Spleen (tissue), 11 donors: ENCODE data around the gene SCARB1. TPM values are rescaled to one million over a fixed set of nuclear protein-coding genes. Genes with fewer than 3 reads are reported as not detected.

Experiments
- DNase-seq: peaks from one replicate; pipeline ENCODE4 v3.0.0-alpha.2; 2020
- H3K27ac ChIP-seq, 8 donors: fragments of 200-600 bp; sonication (generic) in 7 of 8; 1 replicate in 4 of 8; 2 replicates in 4 of 8; pipeline versions ENCODE4 v1.5.0 to v1.8.0; 2016 to 2021; ENCODE audit warnings: inconsistent platforms in 4 of 8, mild to moderate bottlenecking in 4 of 8, moderate library complexity in 1 of 8
- H3K27me3 ChIP-seq, 7 donors: fragments of 200-600 bp; sonication (generic) in 6 of 7; replicated peaks in 1 of 7; 1 replicate in 4 of 7; 2 replicates in 3 of 7; pipeline versions ENCODE4 v1.5.0 to v1.8.0; 2016 to 2021; ENCODE audit warnings: inconsistent platforms in 3 of 7, mild to moderate bottlenecking in 1 of 7
- H3K36me3 ChIP-seq, 6 donors: fragments of 200-600 bp; sonication (generic) in 5 of 6; 1 replicate in 4 of 6; 2 replicates in 2 of 6; pipeline versions ENCODE4 v1.5.0 to v1.8.0; 2016 to 2021; ENCODE audit warnings: inconsistent platforms in 2 of 6
- H3K4me1 ChIP-seq, 6 donors: fragments of 200-600 bp; sonication (generic) in 5 of 6; 1 replicate in 3 of 6; 2 replicates in 3 of 6; pipeline versions ENCODE4 v1.5.0 to v1.8.0; 2016 to 2021; ENCODE audit warnings: inconsistent platforms in 3 of 6
- H3K4me3 ChIP-seq, 8 donors: fragments of 200-600 bp; sonication (generic) in 7 of 8; 1 replicate in 4 of 8; 2 replicates in 4 of 8; pipeline versions ENCODE4 v1.5.0 to v1.8.0; 2016 to 2021; ENCODE audit warnings: inconsistent platforms in 4 of 8, mild to moderate bottlenecking in 4 of 8, moderate library complexity in 2 of 8
- H3K9me3 ChIP-seq, 8 donors: fragments of 200-600 bp; sonication (generic) in 7 of 8; 1 replicate in 4 of 8; 2 replicates in 4 of 8; pipeline versions ENCODE4 v1.5.0 to v1.8.0; 2016 to 2021; ENCODE audit warnings: inconsistent platforms in 4 of 8
- POLR2A ChIP-seq, 3 donors: fragments of 450-650 bp; IDR thresholded peaks; one replicate each; pipeline ENCODE4 v1.5.1; 2017; ENCODE audit warnings: antibody characterized with exemption in 3 of 3, mild to moderate bottlenecking in 1 of 3
- POLR2AphosphoS5 ChIP-seq, 3 donors: sonication (generic); formaldehyde crosslinking; IDR thresholded peaks; one replicate each; pipeline ENCODE4 v1.5.1; 2017; ENCODE audit warnings: antibody characterized with exemption in 3 of 3
- WGBS, 5 donors: extraction: QIAGEN DNeasy Blood & Tissue Kit in 3 of 5; methylation state at CpG; one replicate each; pipeline versions ENCODE4 v1.1.5 to v1.1.7; 2013 to 2018; 5-methylcytosine and 5-hydroxymethylcytosine counted together
- intact Hi-C: fragments of 100-400 bp; cut with DNase I; formaldehyde crosslinking; loops from one replicate; pipeline ENCODE4 v1.15.0; 2023; ENCODE audit warnings: low total_unique reads
- polyA plus RNA-seq, 3 donors: library from polyadenylated mRNA; stranded (reverse); fragments of 200-250 nt; gene quantifications; one replicate each; pipeline ENCODE4 v1.2.1, GENCODE V29; 2013
- total RNA-seq, 7 donors: library from RNA; depleted of rRNA in 3 of 7; stranded (reverse); fragments of >200 nt in 3 of 7; fragmentation: NEBNext Ultra II Directional in 4 of 7; extraction: Animal tissue kit (Norgen Biotek cat#: 25700) in 4 of 7; gene quantifications; one replicate each; pipeline versions ENCODE4 v1.1.0 to v1.2.1, GENCODE V29; 2016 to 2021
- TF ChIP-seq, protein P1 (sequence below), 11 experiments: fragments of 200-600 bp in 7 of 11; fragments of 450-650 bp in 4 of 11; sonication (generic) in 4 of 11; IDR thresholded peaks in 8 of 11; conservative IDR thresholded peaks in 3 of 11; 1 replicate in 7 of 11; 2 replicates in 4 of 11; pipeline versions ENCODE4 v1.4.0 to v1.8.0; 2016 to 2021; ENCODE audit warnings: antibody characterized with exemption in 11 of 11, inconsistent platforms in 4 of 11, mild to moderate bottlenecking in 1 of 11
- donor health status: healthy with polysubstance abuse.
- donor health status: DM: no; HTN: no; CAD: no; lungs with moderate emphysema.
- donor health status: DM: no; HTN: no; CAD: no.
- donor health status: Bipolar disorder and iron deficiency.
- donor health status: healthy.
- donor health status: DM: no; HTN: no; CAD: no.
- donor health status: DM: yes; HTN: yes; CAD: no.

SCARB1 gene
- total and polyA plus RNA-seq, 10 donors, result 11.9 to 59.3 (median 24.3) TPM

- whole genome bisulfite sequencing, 5 donors, result 88 to 99% (median 91%) methylated on average over 4 of the region's 4 CpGs
- no peak for TF ChIP-seq POLR2A (IDR thresholded peaks at IDR 0.05)
- TF ChIP-seq POLR2AphosphoS5 (IDR thresholded peaks at IDR 0.05), result no peak
- TF ChIP-seq, protein P1, sequence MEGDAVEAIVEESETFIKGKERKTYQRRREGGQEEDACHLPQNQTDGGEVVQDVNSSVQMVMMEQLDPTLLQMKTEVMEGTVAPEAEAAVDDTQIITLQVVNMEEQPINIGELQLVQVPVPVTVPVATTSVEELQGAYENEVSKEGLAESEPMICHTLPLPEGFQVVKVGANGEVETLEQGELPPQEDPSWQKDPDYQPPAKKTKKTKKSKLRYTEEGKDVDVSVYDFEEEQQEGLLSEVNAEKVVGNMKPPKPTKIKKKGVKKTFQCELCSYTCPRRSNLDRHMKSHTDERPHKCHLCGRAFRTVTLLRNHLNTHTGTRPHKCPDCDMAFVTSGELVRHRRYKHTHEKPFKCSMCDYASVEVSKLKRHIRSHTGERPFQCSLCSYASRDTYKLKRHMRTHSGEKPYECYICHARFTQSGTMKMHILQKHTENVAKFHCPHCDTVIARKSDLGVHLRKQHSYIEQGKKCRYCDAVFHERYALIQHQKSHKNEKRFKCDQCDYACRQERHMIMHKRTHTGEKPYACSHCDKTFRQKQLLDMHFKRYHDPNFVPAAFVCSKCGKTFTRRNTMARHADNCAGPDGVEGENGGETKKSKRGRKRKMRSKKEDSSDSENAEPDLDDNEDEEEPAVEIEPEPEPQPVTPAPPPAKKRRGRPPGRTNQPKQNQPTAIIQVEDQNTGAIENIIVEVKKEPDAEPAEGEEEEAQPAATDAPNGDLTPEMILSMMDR (IDR thresholded peaks at IDR 0.05 in 8 of 11, conservative IDR thresholded peaks at IDR 0.05 in 3 of 11), result no peak
Measured at GRCh38 chr12:124870515-124870914, 6.9 kb upstream of the SCARB1 start.

DNA sequence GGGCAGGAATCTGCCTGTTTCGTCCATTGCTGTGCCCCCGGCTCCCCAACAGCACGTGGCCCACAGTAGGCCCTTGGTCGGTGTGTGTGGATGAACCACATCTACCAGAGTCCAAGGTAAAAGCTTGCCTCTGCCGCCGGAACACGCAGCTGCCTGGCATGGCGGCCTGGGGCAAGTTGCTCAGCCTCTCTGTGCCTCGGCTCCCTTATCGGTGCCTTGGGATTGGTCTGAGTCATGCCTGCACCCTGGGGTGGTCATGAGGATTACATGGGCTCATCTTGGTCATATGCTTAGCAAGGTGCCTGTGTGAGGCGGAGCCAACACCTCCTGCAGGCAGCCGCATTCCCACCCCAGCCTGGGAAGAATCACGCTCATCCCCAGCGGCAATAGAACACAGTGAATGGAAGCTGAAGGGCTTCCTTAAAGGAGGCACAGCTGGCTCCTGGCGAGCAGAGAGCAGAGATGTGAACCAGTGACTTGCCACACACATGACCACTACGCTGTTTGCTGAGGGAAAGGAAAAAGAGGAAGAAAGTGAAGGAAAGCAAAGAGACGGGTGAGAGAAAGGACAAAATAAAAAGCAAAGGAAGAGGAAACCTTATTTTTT, 5.5 kb upstream of the SCARB1 start:
- H3K4me1 ChIP-seq, result peaks cover 0 to 44% (median 17%) of the 10 kb centered on the region in 6 donors
- WGBS, 5 donors, result 21 to 45% (median 35%) methylated on average over 13 to 17 of the region's 17 CpGs
- no peaks in the 10 kb centered on the region for H3K36me3 ChIP-seq
- H3K27me3 ChIP-seq, result no peaks in the 10 kb centered on the region
- peak overlapping the region in 6 of 8 donors; percentile 3 to 69 (median 37) for H3K27ac ChIP-seq
- intact Hi-C loops, result no loop called here
- DNase-seq, result peak; percentile 82
- TF ChIP-seq POLR2AphosphoS5 (IDR thresholded peaks at IDR 0.05), result peak in 1 of 3 donors; percentile 46
- no peak for TF ChIP-seq POLR2A (IDR thresholded peaks at IDR 0.05)
- no peaks in the 10 kb centered on the region for H3K9me3 ChIP-seq
- peak overlapping the region in 3 of 8 donors; percentile 4 to 53 (median 22) for H3K4me3 ChIP-seq

More at GRCh38 chr12:124870515-124870914, 6.9 kb upstream of the SCARB1 start:
- Histone ChIP-seq H3K9me3 (no peaks in the 10 kb centered on the region), H3K27ac (no peak overlapping the region), H3K36me3 (no peaks in the 10 kb centered on the region), H3K27me3 (no peaks in the 10 kb centered on the region), H3K4me1 (peaks cover 0 to 40% (median 15%) of the 10 kb centered on the region in 6 donors), H3K4me3 (no peak overlapping the region)
- intact Hi-C loops, result no loop called here
- no peak for DNase-seq

DNA sequence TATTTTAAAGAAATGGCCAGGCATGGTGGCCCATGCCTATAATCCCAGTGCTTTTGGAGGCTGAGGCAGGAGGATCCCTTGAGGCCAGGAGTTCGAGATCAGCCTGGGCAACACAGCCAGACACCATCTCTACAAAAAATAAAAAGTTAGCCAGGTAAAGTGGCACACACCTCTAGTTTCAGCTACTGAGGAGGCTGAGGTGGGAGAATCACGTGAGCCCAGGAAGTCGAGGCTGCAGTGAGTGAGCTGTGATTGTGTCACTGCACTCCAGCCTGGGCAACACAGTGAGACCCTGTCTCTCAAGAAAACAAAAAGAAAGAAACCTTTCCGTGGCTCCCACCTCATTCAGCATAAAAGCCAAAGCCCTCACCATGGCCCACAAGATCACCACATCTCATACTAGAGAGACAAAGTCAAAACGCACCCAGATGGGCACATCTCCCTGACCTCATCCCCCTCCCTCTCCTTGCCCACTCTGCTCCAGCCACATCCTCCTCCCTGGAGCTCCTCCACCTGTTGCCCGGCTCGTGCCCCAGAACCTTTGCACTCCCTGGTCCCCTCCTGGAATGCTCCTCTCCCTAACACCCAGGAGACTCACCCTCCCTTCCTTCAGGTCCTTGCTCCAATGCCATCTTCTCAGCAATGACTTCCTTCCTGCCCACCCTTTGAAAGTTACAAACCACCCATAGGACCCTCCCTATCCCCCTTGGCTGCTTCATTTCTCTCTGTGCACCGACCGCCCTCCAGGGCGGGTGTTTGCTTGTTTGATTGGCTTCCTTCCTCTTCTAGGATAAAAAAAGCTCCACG, 4.8 kb upstream of the SCARB1 start:
- no peak for TF ChIP-seq POLR2A (IDR thresholded peaks at IDR 0.05)
- no peak for TF ChIP-seq POLR2AphosphoS5 (IDR thresholded peaks at IDR 0.05)
- TF ChIP-seq, protein P1 (IDR thresholded peaks at IDR 0.05 in 8 of 11, conservative IDR thresholded peaks at IDR 0.05 in 3 of 11), result no peak
- DNase-seq, result no peak
- Histone ChIP-seq H3K27ac (peak overlapping the region in 4 of 8 donors; percentile 32 to 69 (median 50)), H3K27me3 (no peaks in the 10 kb centered on the region), H3K4me1 (peaks cover 0 to 47% (median 18%) of the 10 kb centered on the region in 6 donors), H3K9me3 (no peaks in the 10 kb centered on the region), H3K4me3 (peak overlapping the region in 3 of 8 donors; percentile 4 to 53 (median 22)), H3K36me3 (no peaks in the 10 kb centered on the region)
- intact Hi-C loops, result no loop called here
- 38 to 46% (median 42%) methylated on average over 11 of the region's 11 CpGs for WGBS, 5 donors

GRCh38 chr12:124867401-124867930, 3.8 kb upstream of the SCARB1 start:
- DNase-seq, result no peak
- H3K4me3 ChIP-seq, result no peak overlapping the region
- peak overlapping the region in 2 of 8 donors; percentile 20 to 26 for H3K27ac ChIP-seq
- TF ChIP-seq POLR2AphosphoS5 (IDR thresholded peaks at IDR 0.05) (no peak), POLR2A (IDR thresholded peaks at IDR 0.05) (no peak)
- TF ChIP-seq, protein P1 (IDR thresholded peaks at IDR 0.05 in 8 of 11, conservative IDR thresholded peaks at IDR 0.05 in 3 of 11), result no peak
- 45 to 62% (median 58%) methylated on average over 6 of the region's 6 CpGs for WGBS, 5 donors
- intact Hi-C loops, result no loop called here
- H3K36me3 ChIP-seq, result no peaks in the 10 kb centered on the region
- H3K27me3 ChIP-seq, result peaks cover 0 to 6% (median 0%) of the 10 kb centered on the region in 7 donors
- H3K9me3 ChIP-seq, result no peaks in the 10 kb centered on the region
- peaks cover 5 to 57% (median 28%) of the 10 kb centered on the region in 6 donors for H3K4me1 ChIP-seq
